Heart left ventricle (tissue), 16 donors: ENCODE results near the gene NOTCH3. TPM values are rescaled to one million over a fixed set of nuclear protein-coding genes. Genes with fewer than 3 reads are reported as not detected.
A peak's percentile ranks its signal among the peaks of the same experiment; 100 is the strongest.

ENCODE experiments used
- ATAC-seq, 4 donors: fragments of 200-7000 bp; cut with Tn5 transposase; one replicate each; pipeline ENCODE4 v1.9.1; 2020 to 2022; ENCODE audit warnings: moderate library complexity in 4 of 4, mild to moderate bottlenecking in 3 of 4, moderate number of reproducible peaks in 1 of 4
- DNase-seq, 5 donors: peaks; one replicate each; pipeline ENCODE4 v3.0.0-alpha.2; 2020
- H3K27ac ChIP-seq, 12 donors: fragments of 200-600 bp; sonication (generic) in 4 of 12; one replicate each; pipeline versions ENCODE4 v1.5.0 to v1.8.0; 2016 to 2022; ENCODE audit warnings: mild to moderate bottlenecking in 2 of 12
- H3K27me3 ChIP-seq, 9 donors: fragments of 200-600 bp; sonication (generic) in 2 of 9; one replicate each; pipeline versions ENCODE4 v1.5.1 to v1.8.0; 2016 to 2022; ENCODE audit warnings: mild to moderate bottlenecking in 3 of 9
- H3K36me3 ChIP-seq, 9 donors: fragments of 200-600 bp; sonication (generic) in 2 of 9; one replicate each; pipeline versions ENCODE4 v1.5.0 to v1.8.0; 2018 to 2022; ENCODE audit warnings: mild to moderate bottlenecking in 2 of 9
- H3K4me1 ChIP-seq, 12 donors: fragments of 200-600 bp; sonication (generic) in 4 of 12; one replicate each; pipeline versions ENCODE4 v1.5.0 to v1.8.0; 2016 to 2022; ENCODE audit warnings: mild to moderate bottlenecking in 3 of 12
- H3K4me3 ChIP-seq, 12 donors: fragments of 200-600 bp; sonication (generic) in 4 of 12; one replicate each; pipeline versions ENCODE4 v1.5.0 to v1.8.0; 2017 to 2022; ENCODE audit warnings: mild to moderate bottlenecking in 9 of 12, moderate library complexity in 4 of 12
- H3K9me3 ChIP-seq, 12 donors: fragments of 200-600 bp; sonication (generic) in 4 of 12; one replicate each; pipeline versions ENCODE4 v1.5.0 to v1.8.0; 2016 to 2022; ENCODE audit warnings: mild to moderate bottlenecking in 1 of 12
- POLR2A ChIP-seq, 2 donors: fragments of 450-650 bp; IDR thresholded peaks; one replicate each; pipeline ENCODE4 v1.6.1; 2017; ENCODE audit warnings: antibody characterized with exemption in 2 of 2, mild to moderate bottlenecking in 2 of 2, moderate library complexity in 2 of 2
- WGBS, 4 donors: extraction: QIAGEN DNeasy Blood & Tissue Kit in 2 of 4; methylation state at CpG; one replicate each; pipeline versions ENCODE4 v1.1.5 to v1.1.7; 2013 to 2018; 5-methylcytosine and 5-hydroxymethylcytosine counted together
- intact Hi-C, 10 donors: fragments of 100-400 bp; cut with DNase I; formaldehyde crosslinking; loops; one replicate each; pipeline versions ENCODE4 v1.11.1 to v1.14.2; 2022
- polyA plus RNA-seq, 2 donors: library from polyadenylated mRNA; stranded (reverse); fragments of 200-250 nt; gene quantifications; one replicate each; pipeline ENCODE4 v1.2.3, GENCODE V29; 2013
- total RNA-seq, 9 donors: library from RNA; depleted of rRNA in 2 of 9; stranded (reverse); fragments of >200 nt in 2 of 9; fragmentation: NEBNext Ultra II Directional in 3 of 9; extraction: Animal tissue kit (Norgen Biotek cat#: 25700) in 3 of 9; gene quantifications; one replicate each; pipeline versions ENCODE4 v1.1.0 to v1.2.4, GENCODE V29; 2016 to 2023
- TF ChIP-seq, protein P1 (sequence below), 12 donors: fragments of 200-600 bp; sonication (generic) in 4 of 12; IDR thresholded peaks; one replicate each; pipeline versions ENCODE4 v1.5.0 to v1.8.0; 2018 to 2022; ENCODE audit warnings: antibody characterized with exemption in 12 of 12, mild to moderate bottlenecking in 5 of 12
- donor health status: ischemic (EF 13 %, LVEDD 7.1; RV severe dilation, severe dysfunction).
- donor health status: healthy with polysubstance abuse.
- donor health status: DM: no; HTN: yes; CAD: no.
- donor health status: DM: no; HTN: no; CAD: no.
- donor health status: ischemic (EF 25% LVEDD 6.9; RV normal size, moderate dysfunction).
- donor health status: ischemic (EF 25% LVEDD 5.7; RV mildly dilated, moderate dysfunction).
- donor health status: healthy.
- donor health status: DM: yes; HTN: yes; CAD: no.
- donor health status: ischemic (EF 35%, LVEDD 5.7; RV mildly dilated, moderate dysfunction).
- donor health status: nonischemic (EF 11% LVEDD 7.7; RV severe dilation, severe dysfunction).
- donor health status: DM: yes; HTN: yes; CAD: no.
- donor health status: PGD.
- donor health status: ischemic (EF 29% LVEDD 5.4; RV normal size, mild dysfunction).
- donor health status: nonischemic (EF 23%, LVEDD 6.1; RV moderate dilation, normal function).

NOTCH3 gene
- total and polyA plus RNA-seq, 11 donors, result 16.7 to 77.2 (median 29.6) TPM

DNA sequence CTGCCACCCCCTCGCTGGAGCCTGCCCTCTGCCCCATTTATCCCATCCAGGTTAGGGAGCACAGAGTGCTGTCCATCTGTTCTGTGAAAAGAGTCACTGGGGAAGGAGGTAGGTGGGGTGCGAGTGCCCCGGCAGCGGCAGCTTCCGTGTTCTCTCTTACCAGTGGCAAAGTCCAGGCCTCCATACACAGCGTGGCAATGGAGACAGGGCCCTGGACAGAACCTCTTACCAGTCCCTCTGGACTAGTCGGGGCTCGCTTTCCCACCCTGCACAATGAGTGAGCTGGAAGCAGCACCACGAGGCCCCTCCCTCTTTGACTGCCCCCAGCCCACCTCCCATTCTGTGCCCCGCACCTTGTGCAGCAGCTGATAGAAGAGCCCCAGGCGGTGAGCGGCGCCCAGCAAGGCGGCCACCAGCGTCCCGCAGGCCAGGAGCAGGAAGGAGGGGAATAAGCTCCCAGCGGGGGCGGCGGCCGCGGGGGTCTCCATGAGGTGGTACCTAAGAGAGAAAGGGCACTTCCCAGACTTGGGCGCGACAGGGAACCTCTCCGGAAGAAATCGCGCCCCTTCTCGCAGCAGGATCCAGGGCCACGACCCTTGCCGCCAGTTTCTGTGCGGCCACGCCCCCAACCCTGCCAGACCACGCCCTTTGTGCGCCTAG lies 76.1 kb downstream of the NOTCH3 start:
- peak overlapping the region; percentile 35 to 93 (median 72) for H3K4me3 ChIP-seq
- peaks cover 0 to 30% (median 16%) of the 10 kb centered on the region in 12 donors for H3K4me1 ChIP-seq
- H3K9me3 ChIP-seq, result no peaks in the 10 kb centered on the region
- H3K27me3 ChIP-seq, result no peaks in the 10 kb centered on the region
- peaks cover 0 to 37% (median 30%) of the 10 kb centered on the region in 9 donors for H3K36me3 ChIP-seq
- TF ChIP-seq, protein P1, sequence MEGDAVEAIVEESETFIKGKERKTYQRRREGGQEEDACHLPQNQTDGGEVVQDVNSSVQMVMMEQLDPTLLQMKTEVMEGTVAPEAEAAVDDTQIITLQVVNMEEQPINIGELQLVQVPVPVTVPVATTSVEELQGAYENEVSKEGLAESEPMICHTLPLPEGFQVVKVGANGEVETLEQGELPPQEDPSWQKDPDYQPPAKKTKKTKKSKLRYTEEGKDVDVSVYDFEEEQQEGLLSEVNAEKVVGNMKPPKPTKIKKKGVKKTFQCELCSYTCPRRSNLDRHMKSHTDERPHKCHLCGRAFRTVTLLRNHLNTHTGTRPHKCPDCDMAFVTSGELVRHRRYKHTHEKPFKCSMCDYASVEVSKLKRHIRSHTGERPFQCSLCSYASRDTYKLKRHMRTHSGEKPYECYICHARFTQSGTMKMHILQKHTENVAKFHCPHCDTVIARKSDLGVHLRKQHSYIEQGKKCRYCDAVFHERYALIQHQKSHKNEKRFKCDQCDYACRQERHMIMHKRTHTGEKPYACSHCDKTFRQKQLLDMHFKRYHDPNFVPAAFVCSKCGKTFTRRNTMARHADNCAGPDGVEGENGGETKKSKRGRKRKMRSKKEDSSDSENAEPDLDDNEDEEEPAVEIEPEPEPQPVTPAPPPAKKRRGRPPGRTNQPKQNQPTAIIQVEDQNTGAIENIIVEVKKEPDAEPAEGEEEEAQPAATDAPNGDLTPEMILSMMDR (IDR thresholded peaks at IDR 0.05), result no peak
- TF ChIP-seq POLR2A (IDR thresholded peaks at IDR 0.05), result no peak
- H3K27ac ChIP-seq, result peak overlapping the region; percentile 92 to 99 (median 96)
- ATAC-seq (peak; percentile 0 to 4 (median 2)), DNase-seq (peak in 1 of 5 donors; percentile 91)
- 2 to 7% (median 4%) methylated on average over 14 to 33 of the region's 33 CpGs for WGBS, 4 donors
- intact Hi-C loops, result loop anchor here in 3 of 10 donors (1.0 to 5.0 kb wide), 4 partner anchors 16 to 253 kb away; partner anchors contain the start of genes SYDE1 (in 2 of the 3) and AKAP8 (in 1 of the 3)

DNA sequence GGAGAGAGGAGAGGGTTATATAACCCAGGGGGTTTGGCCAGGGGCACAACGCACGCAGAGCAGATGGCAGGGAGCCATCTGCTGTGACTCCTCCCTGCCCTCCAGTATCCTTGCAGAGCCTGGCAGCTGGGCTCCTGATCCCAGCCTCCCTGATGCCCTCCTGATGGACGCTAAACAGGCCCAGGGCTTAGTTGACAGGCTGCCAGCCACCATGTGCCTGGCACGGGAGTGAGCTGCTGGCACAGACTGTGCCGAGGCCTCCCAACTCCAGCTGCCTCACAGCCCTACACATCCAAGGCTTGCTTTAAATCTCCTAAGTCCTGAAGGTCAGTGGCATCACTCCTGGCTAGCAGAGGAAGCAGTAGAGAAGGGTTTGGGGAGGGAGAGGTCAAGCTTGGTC lies 76.9 kb downstream of the NOTCH3 start:
- DNase-seq (peak; percentile 82 to 93 (median 86)), ATAC-seq (peak; percentile 71 to 79 (median 78))
- Histone ChIP-seq H3K4me3 (peak overlapping the region in 7 of 12 donors; percentile 69 to 93 (median 85)), H3K36me3 (peaks cover 0 to 45% (median 38%) of the 10 kb centered on the region in 9 donors), H3K27ac (peak overlapping the region; percentile 92 to 99 (median 96)), H3K4me1 (peaks cover 0 to 30% (median 16%) of the 10 kb centered on the region in 12 donors), H3K9me3 (no peaks in the 10 kb centered on the region), H3K27me3 (no peaks in the 10 kb centered on the region)
- WGBS, 4 donors, result 32 to 38% (median 35%) methylated on average over 4 to 5 of the region's 5 CpGs
- no peak for TF ChIP-seq POLR2A (IDR thresholded peaks at IDR 0.05)
- TF ChIP-seq, protein P1 (IDR thresholded peaks at IDR 0.05), result no peak
- intact Hi-C loops, result loop anchor here in 2 of 10 donors (2.0 kb wide), 2 partner anchors 15 to 17 kb away; partner anchors contain the start of gene SYDE1 (in 1 of the 2)

DNA sequence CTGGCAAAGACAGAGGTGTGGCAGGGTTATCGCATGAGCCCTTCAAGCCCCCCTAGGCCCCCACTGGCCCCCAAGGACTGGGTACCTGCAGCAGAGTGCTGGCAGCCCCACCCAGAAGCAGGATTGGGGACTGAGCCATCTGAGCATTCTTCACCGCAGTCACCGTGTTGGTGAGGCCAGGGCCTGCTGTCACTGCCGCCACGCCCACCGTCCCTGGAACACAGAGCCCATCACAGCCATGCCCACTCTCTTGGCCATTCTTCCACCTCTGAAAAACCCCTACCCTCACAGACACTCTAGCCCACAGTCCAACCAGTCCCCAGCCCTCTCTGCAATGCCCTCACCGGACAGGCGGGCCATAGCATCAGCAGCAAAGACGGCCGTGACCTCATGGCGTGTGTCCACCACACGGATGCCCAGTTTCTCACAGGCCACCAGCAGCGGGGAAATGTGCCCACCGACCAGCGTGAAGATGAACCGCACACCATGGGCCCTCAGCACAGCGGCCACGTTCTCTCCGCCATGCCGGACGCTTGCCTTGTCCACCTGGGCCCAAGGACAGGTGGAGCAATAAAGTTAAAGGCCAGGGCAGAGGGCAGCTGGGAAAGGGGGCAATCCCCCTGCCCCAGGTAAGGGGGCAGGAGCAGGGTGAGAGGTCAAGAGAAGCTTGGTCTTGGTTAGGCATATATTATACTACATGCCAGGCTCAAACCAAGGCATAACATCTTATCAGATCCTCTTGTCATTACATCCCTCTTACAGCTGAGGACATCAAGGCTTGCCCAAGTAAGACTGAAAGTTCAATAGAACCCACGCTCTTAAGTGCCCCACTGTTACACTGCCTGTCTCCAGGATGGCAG lies 77.5 kb downstream of the NOTCH3 start:
- 86 to 91% (median 86%) methylated on average over 21 to 22 of the region's 22 CpGs for WGBS, 4 donors
- TF ChIP-seq POLR2A (IDR thresholded peaks at IDR 0.05), result no peak
- TF ChIP-seq, protein P1 (IDR thresholded peaks at IDR 0.05), result no peak
- intact Hi-C loops, result no loop called here
- Histone ChIP-seq H3K36me3 (peaks cover 0 to 51% (median 44%) of the 10 kb centered on the region in 9 donors), H3K27ac (peak overlapping the region in 11 of 12 donors; percentile 52 to 99 (median 95)), H3K4me1 (peaks cover 0 to 30% (median 16%) of the 10 kb centered on the region in 12 donors), H3K4me3 (peak overlapping the region in 3 of 12 donors; percentile 3 to 25 (median 19)), H3K9me3 (no peaks in the 10 kb centered on the region), H3K27me3 (no peaks in the 10 kb centered on the region)
- DNase-seq (no peak), ATAC-seq (no peak)
